ENCODE results near the gene LRP1B. TPM values are rescaled to one million over a fixed set of nuclear protein-coding genes. Genes with fewer than 3 reads are reported as not detected.

LRP1B gene
- polyA plus RNA-seq, 1 of the 3 experiments (the other 2 are of a cell fraction): 0.28 TPM

DNA sequence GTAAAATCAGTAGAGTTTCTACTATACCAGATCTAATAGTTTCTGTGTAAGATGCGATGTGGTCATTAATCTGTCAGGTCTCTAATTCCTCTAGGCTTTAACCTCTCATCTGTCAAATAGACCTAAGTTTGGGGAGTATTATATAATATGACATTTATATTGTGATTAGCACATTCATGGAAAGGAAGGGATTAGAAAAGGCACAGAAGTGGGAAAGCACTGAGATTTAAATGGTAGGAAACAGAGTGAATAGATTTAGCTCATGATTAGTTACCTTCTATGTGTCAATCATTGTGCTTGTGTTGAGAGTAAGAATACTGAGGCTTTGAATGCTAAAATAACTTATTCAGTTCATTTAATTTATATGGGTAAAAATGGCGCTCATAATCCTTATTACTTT, 118.0 kb downstream of the LRP1B start:
- DNase-seq: no peak
- H3K9ac ChIP-seq: no peak overlapping the region
- H3K4me2 ChIP-seq: no peak overlapping the region
- H2AFZ ChIP-seq (ENCODE audit: low read depth): no peak overlapping the region
- 87% methylated on average over 2 of the region's 2 CpGs for WGBS (ENCODE audit: low lambda C conversion rate)
- H3K9me2 ChIP-seq: no peaks in the 10 kb centered on the region
- ChIA-PET POLR2A (no interaction called here), CTCF (no interaction called here)
- no peaks in the 10 kb centered on the region for H3K36me3 ChIP-seq (replicated peaks in 1 of 2; ENCODE audit: control insufficient read depth in 1 of 2, insufficient read depth in 2 of 2, low read length in 1 of 2)
- no peaks in the 10 kb centered on the region for H3F3A ChIP-seq (replicated peaks; ENCODE audit: insufficient read depth)
- TF ChIP-seq SIN3A (IDR thresholded peaks at IDR 0.05; ENCODE audit: borderline replicate concordance, low read depth, low read length) (no peak), CHD2 (IDR thresholded peaks at IDR 0.05; ENCODE audit: low read length, partially characterized antibody) (no peak), NFIC (IDR thresholded peaks at IDR 0.05; ENCODE audit: borderline replicate concordance) (no peak), RFX5 (IDR thresholded peaks at IDR 0.05; ENCODE audit: low read length) (no peak), EZH2phosphoT487 (IDR thresholded peaks at IDR 0.05; ENCODE audit: borderline replicate concordance, low read depth) (no peak), FOXM1 (IDR thresholded peaks at IDR 0.05; ENCODE audit: low read depth) (no peak), SMC3 (IDR thresholded peaks at IDR 0.05; ENCODE audit: low read depth, low read length) (no peak), ELF1 (IDR thresholded peaks at IDR 0.05) (no peak), TEAD4 (IDR thresholded peaks at IDR 0.05; ENCODE audit: borderline replicate concordance, insufficient read depth) (no peak), GATA2 (CRISPR knock-in tag; IDR thresholded peaks at IDR 0.05) (no peak)
- TF ChIP-seq, protein P1, sequence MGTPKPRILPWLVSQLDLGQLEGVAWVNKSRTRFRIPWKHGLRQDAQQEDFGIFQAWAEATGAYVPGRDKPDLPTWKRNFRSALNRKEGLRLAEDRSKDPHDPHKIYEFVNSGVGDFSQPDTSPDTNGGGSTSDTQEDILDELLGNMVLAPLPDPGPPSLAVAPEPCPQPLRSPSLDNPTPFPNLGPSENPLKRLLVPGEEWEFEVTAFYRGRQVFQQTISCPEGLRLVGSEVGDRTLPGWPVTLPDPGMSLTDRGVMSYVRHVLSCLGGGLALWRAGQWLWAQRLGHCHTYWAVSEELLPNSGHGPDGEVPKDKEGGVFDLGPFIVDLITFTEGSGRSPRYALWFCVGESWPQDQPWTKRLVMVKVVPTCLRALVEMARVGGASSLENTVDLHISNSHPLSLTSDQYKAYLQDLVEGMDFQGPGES (IDR thresholded peaks at IDR 0.05; ENCODE audit: low read depth, low read length): no peak
- TF ChIP-seq, protein P2, sequence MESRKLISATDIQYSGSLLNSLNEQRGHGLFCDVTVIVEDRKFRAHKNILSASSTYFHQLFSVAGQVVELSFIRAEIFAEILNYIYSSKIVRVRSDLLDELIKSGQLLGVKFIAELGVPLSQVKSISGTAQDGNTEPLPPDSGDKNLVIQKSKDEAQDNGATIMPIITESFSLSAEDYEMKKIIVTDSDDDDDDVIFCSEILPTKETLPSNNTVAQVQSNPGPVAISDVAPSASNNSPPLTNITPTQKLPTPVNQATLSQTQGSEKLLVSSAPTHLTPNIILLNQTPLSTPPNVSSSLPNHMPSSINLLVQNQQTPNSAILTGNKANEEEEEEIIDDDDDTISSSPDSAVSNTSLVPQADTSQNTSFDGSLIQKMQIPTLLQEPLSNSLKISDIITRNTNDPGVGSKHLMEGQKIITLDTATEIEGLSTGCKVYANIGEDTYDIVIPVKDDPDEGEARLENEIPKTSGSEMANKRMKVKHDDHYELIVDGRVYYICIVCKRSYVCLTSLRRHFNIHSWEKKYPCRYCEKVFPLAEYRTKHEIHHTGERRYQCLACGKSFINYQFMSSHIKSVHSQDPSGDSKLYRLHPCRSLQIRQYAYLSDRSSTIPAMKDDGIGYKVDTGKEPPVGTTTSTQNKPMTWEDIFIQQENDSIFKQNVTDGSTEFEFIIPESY (IDR thresholded peaks at IDR 0.05; ENCODE audit: borderline replicate concordance, low read depth): no peak
- TF ChIP-seq, protein P3, sequence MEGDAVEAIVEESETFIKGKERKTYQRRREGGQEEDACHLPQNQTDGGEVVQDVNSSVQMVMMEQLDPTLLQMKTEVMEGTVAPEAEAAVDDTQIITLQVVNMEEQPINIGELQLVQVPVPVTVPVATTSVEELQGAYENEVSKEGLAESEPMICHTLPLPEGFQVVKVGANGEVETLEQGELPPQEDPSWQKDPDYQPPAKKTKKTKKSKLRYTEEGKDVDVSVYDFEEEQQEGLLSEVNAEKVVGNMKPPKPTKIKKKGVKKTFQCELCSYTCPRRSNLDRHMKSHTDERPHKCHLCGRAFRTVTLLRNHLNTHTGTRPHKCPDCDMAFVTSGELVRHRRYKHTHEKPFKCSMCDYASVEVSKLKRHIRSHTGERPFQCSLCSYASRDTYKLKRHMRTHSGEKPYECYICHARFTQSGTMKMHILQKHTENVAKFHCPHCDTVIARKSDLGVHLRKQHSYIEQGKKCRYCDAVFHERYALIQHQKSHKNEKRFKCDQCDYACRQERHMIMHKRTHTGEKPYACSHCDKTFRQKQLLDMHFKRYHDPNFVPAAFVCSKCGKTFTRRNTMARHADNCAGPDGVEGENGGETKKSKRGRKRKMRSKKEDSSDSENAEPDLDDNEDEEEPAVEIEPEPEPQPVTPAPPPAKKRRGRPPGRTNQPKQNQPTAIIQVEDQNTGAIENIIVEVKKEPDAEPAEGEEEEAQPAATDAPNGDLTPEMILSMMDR (IDR thresholded peaks at IDR 0.05): no peak
- TF ChIP-seq, protein P4, sequence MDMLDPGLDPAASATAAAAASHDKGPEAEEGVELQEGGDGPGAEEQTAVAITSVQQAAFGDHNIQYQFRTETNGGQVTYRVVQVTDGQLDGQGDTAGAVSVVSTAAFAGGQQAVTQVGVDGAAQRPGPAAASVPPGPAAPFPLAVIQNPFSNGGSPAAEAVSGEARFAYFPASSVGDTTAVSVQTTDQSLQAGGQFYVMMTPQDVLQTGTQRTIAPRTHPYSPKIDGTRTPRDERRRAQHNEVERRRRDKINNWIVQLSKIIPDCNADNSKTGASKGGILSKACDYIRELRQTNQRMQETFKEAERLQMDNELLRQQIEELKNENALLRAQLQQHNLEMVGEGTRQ (IDR thresholded peaks at IDR 0.05; ENCODE audit: borderline replicate concordance, low read depth, low read length): no peak
- TF ChIP-seq, protein P5, sequence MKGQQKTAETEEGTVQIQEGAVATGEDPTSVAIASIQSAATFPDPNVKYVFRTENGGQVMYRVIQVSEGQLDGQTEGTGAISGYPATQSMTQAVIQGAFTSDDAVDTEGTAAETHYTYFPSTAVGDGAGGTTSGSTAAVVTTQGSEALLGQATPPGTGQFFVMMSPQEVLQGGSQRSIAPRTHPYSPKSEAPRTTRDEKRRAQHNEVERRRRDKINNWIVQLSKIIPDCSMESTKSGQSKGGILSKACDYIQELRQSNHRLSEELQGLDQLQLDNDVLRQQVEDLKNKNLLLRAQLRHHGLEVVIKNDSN (IDR thresholded peaks at IDR 0.05; ENCODE audit: borderline replicate concordance, low read depth): no peak
- peaks cover 0 to 2% of the 10 kb centered on the region in 2 experiments; a peak in 1 of 4 replicates for H3K4me1 ChIP-seq (ENCODE audit: control insufficient read depth in 1 of 2, insufficient read depth in 2 of 2, low read depth in 1 of 2, low read length in 1 of 2)
- H3K79me2 ChIP-seq (ENCODE audit: insufficient read depth): no peaks in the 10 kb centered on the region
- no peaks in the 10 kb centered on the region for H3K27me3 ChIP-seq (ENCODE audit: insufficient read depth)
- no peaks in the 10 kb centered on the region for H4K20me1 ChIP-seq (ENCODE audit: insufficient read depth)
- H3K4me3 ChIP-seq (ENCODE audit: low read depth in 2 of 2, low read length in 1 of 2): no peak overlapping the region
- H3K9me3 ChIP-seq: no peaks in the 10 kb centered on the region
- H3K27ac ChIP-seq (ENCODE audit: low read depth in 2 of 2, low read length in 1 of 2): no peak overlapping the region
